ENCODE results near the gene ADD2. TPM values are rescaled to one million over a fixed set of nuclear protein-coding genes. Genes with fewer than 3 reads are reported as not detected.

The ADD2 gene
- total RNA-seq, 1 experiment from 2014 or later = 124 TPM

DNA sequence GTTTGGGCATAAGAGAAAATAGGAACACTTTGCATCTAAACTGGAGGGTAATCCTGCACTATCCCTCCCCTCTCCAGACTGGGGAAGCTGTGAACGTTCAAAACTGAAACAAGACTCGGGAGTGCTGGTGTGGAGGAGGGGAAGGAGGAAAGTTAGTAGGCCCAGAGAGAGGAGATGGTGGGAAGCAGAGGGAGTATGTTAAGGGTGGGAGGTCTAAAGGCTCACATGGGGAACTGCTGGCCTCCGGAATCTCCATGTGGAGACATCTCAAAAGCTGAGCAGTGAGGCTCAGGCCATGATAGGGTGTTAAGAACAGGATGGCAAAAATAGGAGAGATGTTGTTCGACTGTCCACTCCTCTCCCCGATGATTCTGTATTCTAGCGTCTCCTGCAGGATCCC, 47.9 kb downstream of the ADD2 start:
- Histone ChIP-seq H4K8ac (replicated peaks; ENCODE audit: insufficient read length, low read depth, low read length) (no peak overlapping the region), H3K4me1 (ENCODE audit: insufficient read depth, low read length) (peaks cover 13% of the 10 kb centered on the region; the same call in 1 of the 2 replicates), H3K27me3 (ENCODE audit: insufficient read depth, low read length) (no peaks in the 10 kb centered on the region), H3K4me2 (ENCODE audit: insufficient read depth, insufficient read length, low read length) (no peak overlapping the region), H3K4ac (ENCODE audit: low read depth, low read length) (no peak overlapping the region), H2BK120ac (ENCODE audit: low read depth, low read length, poor library complexity, severe bottlenecking) (no peak overlapping the region), H3K9ac (ENCODE audit: extremely low read depth, insufficient read length, low read length) (no peak overlapping the region), H3K27ac (ENCODE audit: insufficient read length, low read depth, low read length) (no peak overlapping the region), H3K56ac (ENCODE audit: insufficient read length, low read depth, low read length) (no peak overlapping the region), H2BK20ac (ENCODE audit: low read depth, low read length, poor library complexity, severe bottlenecking) (no peak overlapping the region), H3T11ph (ENCODE audit: low read length) (no peak overlapping the region), H2BK12ac (ENCODE audit: insufficient read length, low read depth, low read length) (no peak overlapping the region), H3K79me1 (ENCODE audit: insufficient read depth, low read depth, low read length, poor library complexity, severe bottlenecking) (peaks cover 23% of the 10 kb centered on the region), H3K23ac (ENCODE audit: insufficient read length, low read depth, low read length) (no peak overlapping the region), H4K20me1 (ENCODE audit: control insufficient read depth, insufficient read depth, insufficient read length) (no peaks in the 10 kb centered on the region), H4K91ac (ENCODE audit: insufficient read length, low read depth, low read length) (no peak overlapping the region), H2BK5ac (ENCODE audit: insufficient read length, low read length) (no peak overlapping the region), H3K14ac (ENCODE audit: insufficient read depth, low read length) (no peak overlapping the region), H3K79me2 (ENCODE audit: insufficient read depth, low read length) (peaks cover 59% of the 10 kb centered on the region; the same call in 1 of the 2 replicates), H2AFZ (ENCODE audit: low read length) (no peak overlapping the region), H3K23me2 (ENCODE audit: insufficient read length, low read depth, low read length, poor library complexity, severe bottlenecking) (no peaks in the 10 kb centered on the region), H2BK15ac (ENCODE audit: low read depth, low read length) (no peak overlapping the region), H3K9me3 (ENCODE audit: control insufficient read depth, low read depth, low read length) (no peaks in the 10 kb centered on the region), H4K5ac (ENCODE audit: insufficient read length, low read depth, low read length) (no peak overlapping the region), H3K18ac (ENCODE audit: insufficient read length, low read depth, low read length) (no peak overlapping the region), H2AK5ac (ENCODE audit: insufficient read length, low read length) (no peak overlapping the region)
- no peak for TF ChIP-seq CTCF (conservative IDR thresholded peaks at IDR 0.05)
- H3K27me3 Mint-ChIP-seq (ENCODE audit: low read depth) = no peaks in the 10 kb centered on the region
- H3K4me3 Mint-ChIP-seq = no peak overlapping the region
- H3K36me3 Mint-ChIP-seq (ENCODE audit: insufficient read depth in 1 of 3, low read depth in 3 of 3) = peaks cover 0 to 3% (median 2%) of the 10 kb centered on the region in 3 experiments; a peak in 2 of 7 replicates
- H3K4me1 Mint-ChIP-seq = peaks cover 54 to 56% of the 10 kb centered on the region in 2 experiments
- peak; percentile 6 for DNase-seq
- peak overlapping the region in 1 of 3 experiments; percentile 75; a peak in 2 of 7 replicates for H3K27ac Mint-ChIP-seq
- no CpG with 5 or more reads among the region's 6 CpGs for WGBS (ENCODE audit: extremely low coverage, insufficient read length, low lambda C conversion rate)
- H3K9me3 Mint-ChIP-seq = no peaks in the 10 kb centered on the region

All from H9 (cell line).